A673 (cell line): ENCODE measurements around the gene SIRPB2. TPM values are rescaled to one million over a fixed set of nuclear protein-coding genes. Genes with fewer than 3 reads are reported as not detected.

Experiments
- BruUV-seq: library from RNA; stranded (reverse); fragments of 400-500 nt; replicated peaks from 2 replicates; lab custom pipeline; 2021; lab: Mats Ljungman, UMichigan
- CTCF ChIA-PET: fragments of 300-600 bp; sonication (Branson Sonifier 250); formaldehyde crosslinking; loops from one replicate; lab custom pipeline; 2022; ENCODE audit warnings: antibody characterized with exemption; lab: Charles Lee
- POLR2A ChIA-PET: fragments of 300-600 bp; sonication (Branson Sonifier 250); formaldehyde crosslinking; loops from one replicate; lab custom pipeline; 2022; ENCODE audit warnings: antibody characterized with exemption; ENCODE audit not compliant: low non-redundant PET; lab: Charles Lee
- DNase-seq: peaks from one replicate; pipeline ENCODE4 v3.0.0-alpha.2; 2015; ENCODE audit warnings: low spot score
- H3K27ac ChIP-seq: fragments of 200-600 bp; sonication (generic); 2 replicates; pipeline ENCODE4 v1.5.1; 2016; ENCODE audit warnings: mixed run types, low read depth, mild to moderate bottlenecking, mixed read lengths, antibody characterized with exemption, low read length; ENCODE audit not compliant: poor library complexity, severe bottlenecking
- H3K27me3 ChIP-seq: fragments of 200-600 bp; sonication (generic); replicated peaks from 2 replicates; pipeline ENCODE4 v1.6.1; 2017; ENCODE audit warnings: mixed run types, low read depth, mild to moderate bottlenecking, mixed read lengths, antibody characterized with exemption, low read length; ENCODE audit not compliant: insufficient read depth, poor library complexity
- H3K36me3 ChIP-seq: fragments of 200-600 bp; sonication (generic); 2 replicates; pipeline ENCODE4 v1.6.1; 2016; ENCODE audit warnings: mixed run types, mild to moderate bottlenecking, mixed read lengths, antibody characterized with exemption, low read length; ENCODE audit not compliant: insufficient read depth, poor library complexity, severe bottlenecking
- H3K4me1 ChIP-seq: fragments of 200-600 bp; sonication (generic); 2 replicates; pipeline ENCODE4 v1.6.1; 2017; ENCODE audit warnings: mixed run types, mild to moderate bottlenecking, mixed read lengths, antibody characterized with exemption, low read length; ENCODE audit not compliant: insufficient read depth, poor library complexity, severe bottlenecking
- H3K4me3 ChIP-seq: fragments of 200-600 bp; sonication (generic); 2 replicates; pipeline ENCODE4 v1.5.1; 2016; ENCODE audit warnings: low read depth, mixed run types, mild to moderate bottlenecking, mixed read lengths, low read length; ENCODE audit not compliant: poor library complexity, severe bottlenecking
- H3K9me3 ChIP-seq: fragments of 200-600 bp; sonication (generic); 2 replicates; pipeline ENCODE4 v1.6.1; 2016; ENCODE audit warnings: mixed run types, low read depth, mild to moderate bottlenecking, mixed read lengths, antibody characterized with exemption, low read length; ENCODE audit not compliant: poor library complexity, severe bottlenecking
- CTCF ChIP-seq: fragments of 300-800, 200-600 bp; sonication (generic); conservative IDR thresholded peaks from 2 replicates; pipeline ENCODE4 v1.5.1; 2017; ENCODE audit warnings: low read depth, mild to moderate bottlenecking, antibody characterized with exemption, low read length, moderate library complexity, mixed read lengths
- EZH2 ChIP-seq: fragments of 200-600 bp; sonication (generic); IDR thresholded peaks from 2 replicates; pipeline ENCODE4 v1.6.1; 2017; ENCODE audit warnings: borderline replicate concordance, low read depth, mild to moderate bottlenecking, mixed read lengths, antibody characterized with exemption, low read length; ENCODE audit not compliant: poor library complexity, severe bottlenecking
- intact Hi-C: fragments of 100-400 bp; cut with micrococcal nuclease; formaldehyde crosslinking; loops from one replicate; pipeline ENCODE4 v1.10.0; 2022; ENCODE audit not compliant: unreplicated experiment
- total RNA-seq: library from RNA; stranded (reverse); gene quantifications from 2 replicates; pipeline ENCODE4 v1.2.3, GENCODE V29; 2021

Gene SIRPB2
- total RNA-seq, 1 experiment from 2014 or later: 3.1 TPM

- no TSS peak for BruUV-seq
- no peak for TF ChIP-seq EZH2
- TF ChIP-seq CTCF: no peak
- DNase-seq: no peak
- ChIA-PET CTCF (no interaction called here), POLR2A (no interaction called here)
- no peaks in the 10 kb centered on the region for H3K4me1 ChIP-seq
- no peaks in the 10 kb centered on the region for H3K27me3 ChIP-seq
- peaks cover 12% of the 10 kb centered on the region for H3K9me3 ChIP-seq
- intact Hi-C loops: no loop called here
- no peak overlapping the region for H3K27ac ChIP-seq
- H3K4me3 ChIP-seq: no peak overlapping the region
- peaks cover 81% of the 10 kb centered on the region for H3K36me3 ChIP-seq
Observed at GRCh38 chr20:1446536-1446935, 44.7 kb downstream of the SIRPB2 start.

DNA sequence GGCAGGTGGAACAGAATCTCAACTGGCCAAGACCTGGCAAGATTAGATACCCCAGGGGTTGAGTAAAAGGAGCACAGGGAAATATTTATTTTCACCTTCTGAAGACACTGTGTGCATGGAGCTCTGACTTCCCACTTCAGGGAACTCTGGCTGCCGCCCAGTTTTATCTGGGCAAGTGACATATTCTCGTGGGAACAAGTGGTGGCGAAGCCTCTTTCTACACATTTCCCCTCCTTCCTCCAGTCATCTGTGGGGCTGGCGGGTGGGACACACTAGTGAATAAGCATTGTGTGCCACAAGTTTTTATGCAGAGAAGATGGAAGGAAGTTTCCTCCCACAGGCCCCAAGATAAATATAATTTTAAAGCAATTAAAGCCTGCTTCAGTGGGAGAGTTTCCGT lies 48.1 kb downstream of the SIRPB2 start:
- Histone ChIP-seq H3K4me3 (no peak overlapping the region), H3K27me3 (no peaks in the 10 kb centered on the region), H3K27ac (no peak overlapping the region), H3K9me3 (no peaks in the 10 kb centered on the region), H3K36me3 (peaks cover 51% of the 10 kb centered on the region), H3K4me1 (no peaks in the 10 kb centered on the region)
- ChIA-PET CTCF (no interaction called here), POLR2A (no interaction called here)
- no TSS peak for BruUV-seq
- intact Hi-C loops: no loop called here
- TF ChIP-seq EZH2: no peak
- no peak for DNase-seq

GRCh38 chr20:1442304-1442703 lies 48.9 kb downstream of the SIRPB2 start:
- TF ChIP-seq EZH2: no peak
- no TSS peak for BruUV-seq
- H3K36me3 ChIP-seq: peaks cover 43% of the 10 kb centered on the region
- intact Hi-C loops: no loop called here
- H3K4me3 ChIP-seq: no peak overlapping the region
- DNase-seq: no peak
- no peaks in the 10 kb centered on the region for H3K4me1 ChIP-seq
- ChIA-PET POLR2A (no interaction called here), CTCF (no interaction called here)
- H3K27me3 ChIP-seq: no peaks in the 10 kb centered on the region
- no peaks in the 10 kb centered on the region for H3K9me3 ChIP-seq
- no peak overlapping the region for H3K27ac ChIP-seq

GRCh38 chr20:1441133-1441532 lies 50.1 kb downstream of the SIRPB2 start:
- intact Hi-C loops: no loop called here
- no TSS peak for BruUV-seq
- no peak for DNase-seq
- ChIA-PET POLR2A (no interaction called here), CTCF (no interaction called here)
- Histone ChIP-seq H3K36me3 (peaks cover 32% of the 10 kb centered on the region), H3K27ac (no peak overlapping the region), H3K27me3 (no peaks in the 10 kb centered on the region), H3K9me3 (no peaks in the 10 kb centered on the region), H3K4me3 (no peak overlapping the region), H3K4me1 (no peaks in the 10 kb centered on the region)
- no peak for TF ChIP-seq EZH2
- no peak for TF ChIP-seq CTCF
